Measurements from ENCODE around the gene MKKS. TPM values are rescaled to one million over a fixed set of nuclear protein-coding genes. Genes with fewer than 3 reads are reported as not detected.

Gene MKKS
- total RNA-seq, 1 donor from 2014 or later: 36.3 TPM

DNA sequence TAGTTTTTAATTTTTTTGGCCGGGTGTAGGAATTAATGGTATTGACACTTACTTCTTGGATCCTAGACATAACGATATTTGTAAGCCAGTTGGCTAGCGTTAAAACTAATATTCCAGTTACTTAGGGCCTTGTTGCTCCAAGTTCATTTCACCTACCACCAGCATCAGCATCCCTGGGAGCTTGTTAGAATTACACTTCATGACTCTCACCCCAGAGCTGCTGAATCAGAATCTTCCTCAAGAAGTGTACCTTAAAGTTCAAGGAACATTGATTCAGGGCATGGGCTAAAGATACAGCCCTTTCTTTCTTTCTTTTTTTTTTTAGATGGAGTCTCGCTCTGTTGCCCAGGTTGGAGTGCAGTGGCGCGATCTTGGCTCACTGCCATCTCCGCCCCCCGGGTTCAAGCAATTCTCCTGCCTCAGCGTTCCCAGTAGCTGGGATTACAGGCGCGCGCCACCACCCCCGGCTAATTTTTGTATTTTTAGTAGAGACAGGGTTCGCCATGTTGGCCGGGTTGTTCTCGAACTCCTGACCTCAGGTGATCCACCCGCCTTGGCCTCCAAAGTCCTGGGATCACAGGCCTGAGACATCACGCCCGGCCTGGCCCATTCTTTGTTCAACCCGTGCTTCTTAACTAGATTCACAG, 2.2 kb upstream of the MKKS start:
- Mint-ChIP-seq H3K9me3 (peaks cover 2% of the 10 kb centered on the region), H3K4me3 (peak overlapping the region; percentile 94), H3K27me3 (ENCODE audit: insufficient read depth, low read depth) (peaks cover 2% of the 10 kb centered on the region), H3K36me3 (peaks cover 16% of the 10 kb centered on the region), H3K4me1 (peaks cover 24% of the 10 kb centered on the region), H3K27ac (no peak overlapping the region)
- Histone ChIP-seq H3K79me2 (ENCODE audit: low read depth) (peaks cover 77% of the 10 kb centered on the region), H3K9me3 (ENCODE audit: low read depth) (no peaks in the 10 kb centered on the region), H3K27ac (no peak overlapping the region), H2AFZ (replicated peaks) (no peak overlapping the region), H3K4me1 (peaks cover 17% of the 10 kb centered on the region), H3K4me3 (peak overlapping the region; percentile 69), H3K4me2 (peak overlapping the region; percentile 80), H4K20me1 (ENCODE audit: low read depth) (no peaks in the 10 kb centered on the region), H3K27me3 (no peaks in the 10 kb centered on the region), H3K36me3 (no peaks in the 10 kb centered on the region), H3K9ac (no peak overlapping the region), H3F3A (ENCODE audit: low read depth) (peaks cover 3% of the 10 kb centered on the region)
- no peak for DNase-seq (ENCODE audit: low spot score)
- TF ChIP-seq EZH2 (IDR thresholded peaks at IDR 0.05) (no peak), CTCF (IDR thresholded peaks at IDR 0.05) (no peak), EZH2phosphoT487 (IDR thresholded peaks at IDR 0.05) (no peak)

- no peaks in the 10 kb centered on the region for H3K27me3 ChIP-seq
- peak; percentile 94 for DNase-seq (ENCODE audit: low spot score)
- peak within 1 kb of the TSS; percentile 69 for H3K4me3 ChIP-seq
- Mint-ChIP-seq H3K4me3 (peak within 1 kb of the TSS; percentile 94), H3K27me3 (ENCODE audit: insufficient read depth, low read depth) (peaks cover 2% of the 10 kb centered on the region), H3K9me3 (peaks cover 2% of the 10 kb centered on the region), H3K4me1 (peaks cover 25% of the 10 kb centered on the region), H3K36me3 (peaks cover 17% of the 10 kb centered on the region), H3K27ac (peak within 1 kb of the TSS; percentile 29)
- no peaks in the 10 kb centered on the region for H3K36me3 ChIP-seq
- peak within 1 kb of the TSS; percentile 75 for H3K27ac ChIP-seq
- peaks cover 22% of the 10 kb centered on the region for H3K4me1 ChIP-seq
- H3K79me2 ChIP-seq (ENCODE audit: low read depth): peaks cover 77% of the 10 kb centered on the region
- peaks cover under 1% of the 10 kb centered on the region for H4K20me1 ChIP-seq (ENCODE audit: low read depth)
- H3K4me2 ChIP-seq: peak within 1 kb of the TSS; percentile 80
- peak within 1 kb of the TSS; percentile 99 for H2AFZ ChIP-seq (replicated peaks)
- H3K9me3 ChIP-seq (ENCODE audit: low read depth): no peaks in the 10 kb centered on the region
- TF ChIP-seq CTCF (IDR thresholded peaks at IDR 0.05) (no peak), EZH2 (IDR thresholded peaks at IDR 0.05) (no peak), EZH2phosphoT487 (IDR thresholded peaks at IDR 0.05) (no peak)
- peak within 1 kb of the TSS; percentile 46 for H3K9ac ChIP-seq
- peaks cover 3% of the 10 kb centered on the region for H3F3A ChIP-seq (ENCODE audit: low read depth)
These were observed 1.1 kb upstream of the MKKS start, which contains the start of gene SLX4IP for GRCh38 chr20:10434832-10435812. TSS of gene SLX4IP (plus strand) at chr20:10435305. CDS start at chr20:10458205, 22,900 bp downstream.

DNA sequence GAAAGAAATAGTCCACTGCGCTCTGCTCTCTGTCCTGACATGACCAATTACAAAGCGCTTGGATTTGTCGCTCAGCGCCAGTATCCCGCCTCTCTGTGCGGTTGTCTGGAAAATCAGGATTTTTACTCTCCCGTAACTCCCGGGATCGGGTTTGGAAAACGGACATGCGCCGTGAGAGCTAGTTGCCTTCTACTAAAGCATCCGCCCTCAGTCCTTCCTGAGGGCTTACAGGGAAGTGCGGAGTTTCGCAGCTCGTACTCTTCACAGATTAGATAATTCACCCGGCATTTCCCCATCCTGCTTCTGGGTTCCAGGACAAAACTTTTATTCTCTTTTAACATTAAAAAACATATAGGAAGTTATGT, 427 bp upstream of the MKKS start:
- H3K36me3 Mint-ChIP-seq: peaks cover 17% of the 10 kb centered on the region
- peaks cover 2% of the 10 kb centered on the region for H3K9me3 Mint-ChIP-seq
- H3K4me2 ChIP-seq: peak overlapping the region; percentile 80
- H3K4me3 Mint-ChIP-seq: peak overlapping the region; percentile 94
- TF ChIP-seq CTCF (IDR thresholded peaks at IDR 0.05): no peak
- no peak for TF ChIP-seq EZH2phosphoT487 (IDR thresholded peaks at IDR 0.05)
- TF ChIP-seq EZH2 (IDR thresholded peaks at IDR 0.05): no peak
- no peaks in the 10 kb centered on the region for H3K9me3 ChIP-seq (ENCODE audit: low read depth)
- peaks cover 2% of the 10 kb centered on the region for H3K27me3 Mint-ChIP-seq (ENCODE audit: insufficient read depth, low read depth)
- no peaks in the 10 kb centered on the region for H3K36me3 ChIP-seq
- peaks cover 3% of the 10 kb centered on the region for H3F3A ChIP-seq (ENCODE audit: low read depth)
- peak overlapping the region; percentile 75 for H3K27ac ChIP-seq
- peak overlapping the region; percentile 29 for H3K27ac Mint-ChIP-seq
- H4K20me1 ChIP-seq (ENCODE audit: low read depth): peaks cover 8% of the 10 kb centered on the region
- peak; percentile 99 for DNase-seq (ENCODE audit: low spot score)
- H3K79me2 ChIP-seq (ENCODE audit: low read depth): peaks cover 79% of the 10 kb centered on the region
- H3K4me1 Mint-ChIP-seq: peaks cover 28% of the 10 kb centered on the region
- H3K4me1 ChIP-seq: peaks cover 29% of the 10 kb centered on the region
- H3K9ac ChIP-seq: peak overlapping the region; percentile 18
- no peaks in the 10 kb centered on the region for H3K27me3 ChIP-seq
- peak overlapping the region; percentile 69 for H3K4me3 ChIP-seq
- H2AFZ ChIP-seq (replicated peaks): peak overlapping the region; percentile 99
